Activated naive CD4-positive, alpha-beta T cell treated with anti-CD3 and anti-CD28 coated beads for 36 hours (primary cell): Measurements from ENCODE around the gene ZNF608. TPM values are rescaled to one million over a fixed set of nuclear protein-coding genes. Genes with fewer than 3 reads are reported as not detected.

ENCODE experiments used
- CTCF ChIA-PET: fragments of 350-600 bp; sonication (Branson Sonifier 250); formaldehyde crosslinking; loops from one replicate; lab custom pipeline; 2021; ENCODE audit warnings: antibody characterized with exemption; lab: Charles Lee
- DNase-seq: peaks from one replicate; pipeline ENCODE4 v3.0.0-alpha.2; 2020
- H3K27ac Mint-ChIP-seq: one replicate; pipeline ENCODE4 v1.8.0; 2021; ENCODE audit warnings: mild to moderate bottlenecking, mixed read lengths
- H3K27me3 Mint-ChIP-seq: one replicate; pipeline ENCODE4 v1.8.0; 2021; ENCODE audit warnings: low read depth, mixed read lengths
- H3K36me3 Mint-ChIP-seq: one replicate; pipeline ENCODE4 v1.8.0; 2021; ENCODE audit warnings: low read depth, mixed read lengths
- H3K4me1 Mint-ChIP-seq: one replicate; pipeline ENCODE4 v1.8.0; 2021; ENCODE audit warnings: low read depth, mixed read lengths
- H3K4me3 Mint-ChIP-seq: one replicate; pipeline ENCODE4 v1.8.0; 2021; ENCODE audit warnings: mild to moderate bottlenecking, moderate library complexity, mixed read lengths
- H3K9me3 Mint-ChIP-seq: one replicate; pipeline ENCODE4 v1.8.0; 2021; ENCODE audit warnings: mixed read lengths
- intact Hi-C: fragments of 100-400 bp; cut with micrococcal nuclease; formaldehyde crosslinking; loops from one replicate; pipeline ENCODE4 v1.15.1; 2023
- total RNA-seq, 2 experiments: library from RNA; stranded (reverse); gene quantifications; one replicate each; pipeline ENCODE4 v1.2.3, GENCODE V29; 2021

The ZNF608 gene
- total RNA-seq, 2 experiments from 2014 or later = not detected

DNA sequence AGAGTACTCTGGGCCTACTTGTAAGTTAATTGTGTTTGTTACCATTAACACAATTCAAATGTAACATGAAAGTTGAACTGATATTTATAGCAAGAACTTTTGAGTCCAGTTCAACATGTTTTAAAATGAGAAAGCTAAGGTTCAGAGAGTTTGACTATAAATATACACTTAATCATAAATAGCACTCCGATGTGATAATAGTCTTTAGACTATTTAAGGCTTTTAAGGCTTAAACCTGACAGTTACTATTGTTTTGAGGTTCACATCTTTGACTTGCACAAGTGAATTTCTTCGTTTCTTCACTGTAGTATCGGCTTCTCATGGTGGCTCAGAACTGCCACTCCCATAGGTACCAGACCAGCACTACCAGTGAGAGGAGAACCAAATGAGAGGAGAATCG lies 42.4 kb downstream of the ZNF608 start:
- DNase-seq = no peak
- H3K4me3 Mint-ChIP-seq = no peak overlapping the region
- H3K27me3 Mint-ChIP-seq = peaks cover 6% of the 10 kb centered on the region
- no peaks in the 10 kb centered on the region for H3K9me3 Mint-ChIP-seq
- intact Hi-C loops = no loop called here
- no peaks in the 10 kb centered on the region for H3K4me1 Mint-ChIP-seq
- H3K27ac Mint-ChIP-seq = no peak overlapping the region
- H3K36me3 Mint-ChIP-seq = no peaks in the 10 kb centered on the region
- CTCF ChIA-PET = no interaction called here

DNA sequence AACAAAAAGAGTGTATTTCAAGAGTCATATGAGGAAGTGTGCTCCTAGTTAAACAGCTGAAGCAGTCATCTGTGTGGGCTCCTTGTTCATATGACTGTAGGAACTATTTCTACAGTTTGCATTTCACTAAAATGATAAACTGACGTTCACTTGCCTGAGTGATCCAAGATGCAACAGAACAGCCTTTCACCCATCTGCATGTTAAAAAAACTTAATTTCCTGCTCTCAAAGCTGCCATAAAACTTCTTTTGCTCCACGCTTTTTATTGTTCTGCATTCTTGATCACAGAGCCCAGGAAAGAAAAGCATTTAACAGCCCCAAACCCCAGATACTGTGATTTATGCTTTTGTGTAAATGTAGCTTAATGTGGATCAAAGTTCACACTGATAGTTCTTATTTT lies 43.9 kb downstream of the ZNF608 start:
- peaks cover 6% of the 10 kb centered on the region for H3K27me3 Mint-ChIP-seq
- H3K4me1 Mint-ChIP-seq = no peaks in the 10 kb centered on the region
- H3K27ac Mint-ChIP-seq = no peak overlapping the region
- no peak overlapping the region for H3K4me3 Mint-ChIP-seq
- H3K9me3 Mint-ChIP-seq = no peaks in the 10 kb centered on the region
- H3K36me3 Mint-ChIP-seq = no peaks in the 10 kb centered on the region
- CTCF ChIA-PET = no interaction called here
- intact Hi-C loops = no loop called here
- DNase-seq = no peak

DNA sequence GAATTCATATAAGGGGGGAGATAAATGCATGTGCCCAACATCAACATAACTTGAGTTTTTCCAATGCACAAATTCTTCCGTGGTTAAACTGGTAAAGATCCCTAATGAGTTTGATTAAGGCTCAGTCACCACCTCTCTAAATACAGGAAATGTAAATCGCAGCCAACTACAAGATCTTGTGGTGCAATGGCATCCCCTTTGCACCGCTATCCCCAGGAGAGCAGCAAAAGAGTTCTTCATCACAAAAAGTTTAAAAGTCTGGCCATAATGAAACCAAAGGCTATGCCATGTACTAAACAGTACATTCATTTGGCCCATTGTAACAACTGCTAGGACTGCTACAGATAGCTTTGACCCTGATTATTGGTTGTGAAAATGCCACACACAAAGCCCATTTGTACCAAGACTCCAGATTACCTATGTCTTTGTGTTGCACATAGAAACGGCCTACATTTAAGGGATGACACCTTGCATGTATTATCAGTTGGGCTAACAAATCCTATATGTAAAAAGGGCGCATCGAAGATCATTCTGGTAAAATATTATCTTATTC lies 44.5 kb downstream of the ZNF608 start:
- no peak overlapping the region for H3K4me3 Mint-ChIP-seq
- H3K36me3 Mint-ChIP-seq = no peaks in the 10 kb centered on the region
- no peak for DNase-seq
- H3K9me3 Mint-ChIP-seq = no peaks in the 10 kb centered on the region
- no peak overlapping the region for H3K27ac Mint-ChIP-seq
- no peaks in the 10 kb centered on the region for H3K4me1 Mint-ChIP-seq
- CTCF ChIA-PET = no interaction called here
- intact Hi-C loops = no loop called here
- peaks cover 6% of the 10 kb centered on the region for H3K27me3 Mint-ChIP-seq

DNA sequence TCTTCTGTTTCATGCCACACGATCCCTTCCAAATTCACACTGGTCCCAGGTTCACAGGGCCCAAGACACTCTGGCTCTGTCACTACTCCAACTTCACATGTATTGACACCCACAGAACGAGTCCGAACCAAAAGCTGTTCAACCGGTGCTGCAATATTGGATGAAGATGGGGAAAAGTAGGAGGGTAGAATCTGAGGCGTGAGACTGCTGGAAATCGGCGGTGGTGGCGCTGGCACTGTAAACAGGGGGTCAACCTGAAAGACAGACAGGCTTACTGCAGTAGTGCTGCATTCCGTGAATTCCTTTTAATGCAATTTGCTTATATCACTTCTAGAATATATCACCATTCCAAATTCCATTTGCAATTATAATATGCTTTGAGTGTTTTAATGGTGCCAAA lies 45.4 kb downstream of the ZNF608 start:
- DNase-seq = no peak
- intact Hi-C loops = no loop called here
- H3K27ac Mint-ChIP-seq = no peak overlapping the region
- CTCF ChIA-PET = no interaction called here
- H3K36me3 Mint-ChIP-seq = no peaks in the 10 kb centered on the region
- peaks cover 5% of the 10 kb centered on the region for H3K27me3 Mint-ChIP-seq
- no peak overlapping the region for H3K4me3 Mint-ChIP-seq
- H3K4me1 Mint-ChIP-seq = no peaks in the 10 kb centered on the region
- no peaks in the 10 kb centered on the region for H3K9me3 Mint-ChIP-seq

DNA sequence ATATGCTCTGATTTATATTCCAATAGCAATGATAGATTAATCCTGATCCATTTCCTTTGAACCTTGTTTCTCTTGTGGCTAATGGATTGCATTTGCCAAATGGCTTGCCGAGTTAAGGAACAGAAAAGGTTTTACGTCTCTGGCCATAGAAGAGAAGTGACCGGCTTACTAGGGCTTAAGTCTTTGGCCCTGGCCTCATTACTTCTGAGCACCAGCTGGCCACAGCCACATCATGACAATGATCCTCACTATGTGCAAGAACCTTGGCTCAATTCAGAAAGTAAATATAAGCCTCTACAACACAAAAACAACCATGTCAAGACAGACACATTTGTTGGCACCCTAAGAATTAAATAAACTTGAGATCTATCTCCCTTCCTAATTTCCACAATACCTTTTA lies 46.1 kb downstream of the ZNF608 start:
- CTCF ChIA-PET = no interaction called here
- DNase-seq = no peak
- Mint-ChIP-seq H3K4me3 (no peak overlapping the region), H3K27me3 (peaks cover 4% of the 10 kb centered on the region), H3K9me3 (no peaks in the 10 kb centered on the region), H3K27ac (no peak overlapping the region), H3K36me3 (no peaks in the 10 kb centered on the region), H3K4me1 (no peaks in the 10 kb centered on the region)
- intact Hi-C loops = no loop called here

DNA sequence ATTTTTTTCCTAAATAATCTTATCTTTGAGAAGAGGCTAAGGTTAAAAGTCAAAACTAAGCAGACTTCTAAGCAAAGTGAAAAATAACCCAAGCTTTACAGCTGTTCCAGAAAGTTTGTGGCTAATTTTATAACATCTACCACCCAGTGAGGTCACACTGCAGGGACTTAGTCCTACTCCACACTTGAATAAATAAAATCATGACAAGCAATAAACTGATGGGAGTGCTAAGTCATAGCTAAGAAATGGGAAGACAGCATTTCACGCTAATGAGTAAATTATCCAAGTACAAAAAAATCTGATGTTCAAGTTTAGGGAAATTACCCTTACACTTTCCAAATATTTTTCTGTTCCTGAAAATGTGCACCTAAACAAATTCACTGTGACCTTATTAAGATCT lies 47.7 kb downstream of the ZNF608 start:
- Mint-ChIP-seq H3K9me3 (no peaks in the 10 kb centered on the region), H3K4me1 (no peaks in the 10 kb centered on the region), H3K27ac (no peak overlapping the region), H3K27me3 (peaks cover 4% of the 10 kb centered on the region), H3K4me3 (no peak overlapping the region), H3K36me3 (no peaks in the 10 kb centered on the region)
- intact Hi-C loops = no loop called here
- CTCF ChIA-PET = no interaction called here
- DNase-seq = no peak

DNA sequence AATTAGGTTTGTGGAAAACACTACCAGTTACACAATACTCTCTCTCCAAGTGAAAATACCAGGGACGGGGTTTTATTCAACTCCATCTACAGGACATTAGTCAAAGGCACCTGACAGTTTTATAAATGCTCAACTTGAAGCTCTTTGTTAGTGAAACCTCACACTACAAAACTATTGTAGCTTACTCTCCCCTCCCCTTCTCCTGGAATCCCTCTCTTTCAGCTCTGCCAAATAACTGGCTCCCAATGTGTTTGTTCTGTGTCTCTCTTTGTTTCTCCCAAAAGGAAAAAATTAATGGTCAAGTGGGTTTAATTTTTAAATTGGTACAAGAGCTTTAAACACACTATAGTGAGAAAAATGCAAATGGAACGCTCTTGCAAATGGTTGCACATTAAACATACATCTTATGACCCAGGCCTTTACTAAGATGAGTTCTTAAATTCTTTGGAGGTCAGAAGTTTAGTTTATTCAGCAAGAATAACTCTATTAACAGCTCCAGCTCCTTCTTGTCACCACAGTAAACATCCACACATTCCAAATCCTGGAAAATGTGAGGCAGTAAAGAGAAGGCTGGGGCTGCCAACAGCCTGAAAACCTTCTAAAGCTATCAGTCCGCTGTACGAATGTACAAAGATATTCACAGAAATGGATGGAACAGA lies 48.4 kb downstream of the ZNF608 start:
- Mint-ChIP-seq H3K27ac (no peak overlapping the region), H3K9me3 (no peaks in the 10 kb centered on the region), H3K27me3 (peaks cover 4% of the 10 kb centered on the region), H3K4me1 (no peaks in the 10 kb centered on the region), H3K36me3 (no peaks in the 10 kb centered on the region), H3K4me3 (no peak overlapping the region)
- DNase-seq = no peak
- intact Hi-C loops = no loop called here
- CTCF ChIA-PET = no interaction called here

DNA sequence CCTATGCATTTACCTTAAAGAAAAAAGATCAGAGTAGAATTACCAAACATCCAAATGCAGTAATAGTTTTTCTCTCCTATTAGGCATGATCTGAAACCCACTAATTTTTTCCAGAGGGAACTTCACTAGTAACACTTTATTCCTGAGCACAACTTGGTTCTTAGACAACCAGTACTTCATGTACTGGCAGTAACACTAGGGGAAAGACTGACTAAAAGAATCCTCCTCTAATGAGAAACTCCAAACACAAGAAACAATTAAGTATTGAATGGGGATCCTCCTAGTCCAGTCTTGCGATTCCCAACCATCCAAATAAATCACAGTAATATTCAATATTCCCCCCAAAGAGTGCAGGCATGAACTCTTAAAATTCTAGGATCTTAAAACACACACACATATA lies 48.9 kb downstream of the ZNF608 start:
- CTCF ChIA-PET = no interaction called here
- Mint-ChIP-seq H3K4me1 (no peaks in the 10 kb centered on the region), H3K4me3 (no peak overlapping the region), H3K27me3 (peaks cover 4% of the 10 kb centered on the region), H3K36me3 (no peaks in the 10 kb centered on the region), H3K27ac (no peak overlapping the region), H3K9me3 (no peaks in the 10 kb centered on the region)
- intact Hi-C loops = no loop called here
- DNase-seq = no peak

DNA sequence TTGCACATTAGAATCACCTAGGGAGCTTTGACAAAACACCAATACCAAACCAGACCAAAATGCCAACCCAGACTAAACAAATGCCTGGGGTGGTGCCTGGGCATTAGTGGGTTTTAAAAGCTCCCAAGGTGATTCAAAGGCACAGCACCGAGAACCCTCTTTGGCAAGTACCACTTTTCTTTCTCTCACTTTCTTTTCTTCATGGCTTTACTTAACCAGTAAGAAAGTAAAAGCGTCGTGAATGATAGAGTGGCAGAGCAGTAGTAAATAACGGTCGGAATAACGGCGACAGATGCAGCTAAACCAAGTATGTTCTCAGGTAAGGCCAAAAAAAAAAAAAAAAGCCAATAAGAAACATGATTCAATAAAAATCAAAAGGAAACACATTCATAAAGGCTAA lies 49.5 kb downstream of the ZNF608 start:
- H3K9me3 Mint-ChIP-seq = no peaks in the 10 kb centered on the region
- intact Hi-C loops = no loop called here
- no peak overlapping the region for H3K4me3 Mint-ChIP-seq
- no peaks in the 10 kb centered on the region for H3K36me3 Mint-ChIP-seq
- H3K4me1 Mint-ChIP-seq = no peaks in the 10 kb centered on the region
- CTCF ChIA-PET = no interaction called here
- H3K27me3 Mint-ChIP-seq = peaks cover 4% of the 10 kb centered on the region
- DNase-seq = no peak
- no peak overlapping the region for H3K27ac Mint-ChIP-seq
